Measurements from ENCODE around the gene SEPTIN12. TPM values are rescaled to one million over a fixed set of nuclear protein-coding genes. Genes with fewer than 3 reads are reported as not detected.

Gene SEPTIN12
- polyA plus RNA-seq, 1 donor (not counting 4 experiments of a cell fraction or from before 2014, with no cell fraction given) = not detected

DNA sequence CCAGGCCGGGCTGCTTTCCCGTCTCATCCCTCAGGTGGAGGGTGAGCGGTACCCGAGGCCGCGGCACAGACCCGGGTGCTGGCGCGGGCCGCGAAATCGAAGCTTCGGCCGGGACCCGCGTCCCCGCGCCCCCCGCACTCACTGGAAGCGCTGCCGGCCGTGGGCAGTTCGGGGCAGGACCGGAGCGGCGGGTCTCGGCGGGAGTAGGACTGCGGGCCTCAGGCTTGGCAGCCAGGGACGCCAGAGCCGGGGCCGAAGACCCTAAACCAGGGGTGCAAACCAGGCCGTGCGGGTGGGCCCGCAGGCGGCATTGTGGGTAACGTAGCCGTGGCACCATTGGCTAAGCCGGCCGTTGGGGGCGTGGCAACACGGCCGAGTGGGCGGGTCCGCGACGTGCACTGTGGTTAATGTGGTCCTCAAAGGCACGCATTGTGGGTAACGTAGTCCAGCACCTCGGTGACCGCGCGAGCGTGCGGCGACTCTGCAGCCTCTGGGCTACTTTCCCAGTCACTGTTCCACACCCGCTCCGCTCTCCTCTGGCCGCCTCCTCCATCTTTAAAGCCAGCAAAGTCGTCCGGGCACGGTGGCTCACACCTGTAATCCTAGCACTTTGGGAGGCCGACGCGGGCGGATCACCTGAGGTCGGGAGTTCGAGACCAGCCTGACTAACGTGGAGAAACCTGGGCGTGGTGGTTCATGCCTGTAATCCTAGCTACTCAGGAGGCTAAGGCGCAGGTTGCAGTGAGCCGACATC is 21.1 kb downstream of the SEPTIN12 start, which contains the start of gene ZNF500:
Gene ZNF500 (minus strand): TSS at position 288 of the 754 bp plus-strand sequence. CDS start 1,184 bp downstream, outside the sequence.
- Histone ChIP-seq H3K4me3 (ENCODE audit: control insufficient read depth in 2 of 3, extremely low read depth in 1 of 3, insufficient read depth in 2 of 3, low read depth in 1 of 3, low read length in 3 of 3) (peak within 1 kb of the TSS; percentile 92 to 93 (median 92)), H3K9me3 (ENCODE audit: control insufficient read depth, low read depth, low read length) (no peaks in the 10 kb centered on the region), H4K20me1 (ENCODE audit: control insufficient read depth, extremely low read depth, insufficient read depth, low read length) (no peaks in the 10 kb centered on the region), H3K27me3 (ENCODE audit: control insufficient read depth, extremely low read depth, insufficient read depth, low read length) (no peaks in the 10 kb centered on the region), H3K9me1 (ENCODE audit: control insufficient read depth, extremely low read depth, insufficient read depth, low read length) (no peaks in the 10 kb centered on the region), H3K4me1 (ENCODE audit: control insufficient read depth, extremely low read depth, insufficient read depth, low read length) (peaks cover 13% of the 10 kb centered on the region), H3K4me2 (ENCODE audit: control insufficient read depth, extremely low read depth, insufficient read depth, low read depth, low read length) (peak within 1 kb of the TSS; percentile 97), H3K36me3 (ENCODE audit: control insufficient read depth in 2 of 2, extremely low read depth in 1 of 2, insufficient read depth in 2 of 2, low read length in 2 of 2) (peaks cover 11 to 15% of the 10 kb centered on the region in 2 experiments), H3K9ac (ENCODE audit: control insufficient read depth, extremely low read depth, insufficient read depth, low read length) (peak within 1 kb of the TSS; percentile 90), H2AFZ (ENCODE audit: control insufficient read depth, low read length) (peak within 1 kb of the TSS; percentile 82), H3K79me2 (ENCODE audit: control insufficient read depth, insufficient read depth, low read length) (peaks cover 21% of the 10 kb centered on the region), H3K27ac (ENCODE audit: control insufficient read depth, insufficient read depth, low read length) (peak within 1 kb of the TSS; percentile 96)
- no peak for TF ChIP-seq EZH2 (IDR thresholded peaks at IDR 0.05; ENCODE audit: low read length)
- TF ChIP-seq, protein P1, sequence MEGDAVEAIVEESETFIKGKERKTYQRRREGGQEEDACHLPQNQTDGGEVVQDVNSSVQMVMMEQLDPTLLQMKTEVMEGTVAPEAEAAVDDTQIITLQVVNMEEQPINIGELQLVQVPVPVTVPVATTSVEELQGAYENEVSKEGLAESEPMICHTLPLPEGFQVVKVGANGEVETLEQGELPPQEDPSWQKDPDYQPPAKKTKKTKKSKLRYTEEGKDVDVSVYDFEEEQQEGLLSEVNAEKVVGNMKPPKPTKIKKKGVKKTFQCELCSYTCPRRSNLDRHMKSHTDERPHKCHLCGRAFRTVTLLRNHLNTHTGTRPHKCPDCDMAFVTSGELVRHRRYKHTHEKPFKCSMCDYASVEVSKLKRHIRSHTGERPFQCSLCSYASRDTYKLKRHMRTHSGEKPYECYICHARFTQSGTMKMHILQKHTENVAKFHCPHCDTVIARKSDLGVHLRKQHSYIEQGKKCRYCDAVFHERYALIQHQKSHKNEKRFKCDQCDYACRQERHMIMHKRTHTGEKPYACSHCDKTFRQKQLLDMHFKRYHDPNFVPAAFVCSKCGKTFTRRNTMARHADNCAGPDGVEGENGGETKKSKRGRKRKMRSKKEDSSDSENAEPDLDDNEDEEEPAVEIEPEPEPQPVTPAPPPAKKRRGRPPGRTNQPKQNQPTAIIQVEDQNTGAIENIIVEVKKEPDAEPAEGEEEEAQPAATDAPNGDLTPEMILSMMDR (optimal IDR thresholded peaks at IDR 0.05 in 1 of 3, IDR thresholded peaks at IDR 0.05 in 1 of 3, conservative IDR thresholded peaks at IDR 0.05 in 1 of 3; ENCODE audit: extremely low read depth in 1 of 3, insufficient read depth in 2 of 3, low read length in 3 of 3) = no peak
- DNase-seq (ENCODE audit: low read depth, low spot score) (peak; percentile 68), FAIRE-seq (peak; percentile 76)
- dilution Hi-C loops (cut with MboI; ENCODE audit: extremely low pct_ligation_motif_present, low sequenced_read_pairs) = no loop called here

GRCh38 chr16:4765511-4766474 is 22.4 kb downstream of the SEPTIN12 start:
- Histone ChIP-seq H4K20me1 (ENCODE audit: control insufficient read depth, extremely low read depth, insufficient read depth, low read length) (no peaks in the 10 kb centered on the region), H3K9me1 (ENCODE audit: control insufficient read depth, extremely low read depth, insufficient read depth, low read length) (no peaks in the 10 kb centered on the region), H2AFZ (ENCODE audit: control insufficient read depth, low read length) (no peak overlapping the region), H3K4me1 (ENCODE audit: control insufficient read depth, extremely low read depth, insufficient read depth, low read length) (peaks cover 13% of the 10 kb centered on the region), H3K27ac (ENCODE audit: control insufficient read depth, insufficient read depth, low read length) (peak overlapping the region; percentile 75), H3K27me3 (ENCODE audit: control insufficient read depth, extremely low read depth, insufficient read depth, low read length) (no peaks in the 10 kb centered on the region), H3K79me2 (ENCODE audit: control insufficient read depth, insufficient read depth, low read length) (peaks cover 21% of the 10 kb centered on the region), H3K4me2 (ENCODE audit: control insufficient read depth, extremely low read depth, insufficient read depth, low read depth, low read length) (peak overlapping the region; percentile 92), H3K4me3 (ENCODE audit: control insufficient read depth in 2 of 3, extremely low read depth in 1 of 3, insufficient read depth in 2 of 3, low read depth in 1 of 3, low read length in 3 of 3) (peak overlapping the region; percentile 88 to 93 (median 92)), H3K9ac (ENCODE audit: control insufficient read depth, extremely low read depth, insufficient read depth, low read length) (peak overlapping the region; percentile 88), H3K9me3 (ENCODE audit: control insufficient read depth, low read depth, low read length) (no peaks in the 10 kb centered on the region), H3K36me3 (ENCODE audit: control insufficient read depth in 2 of 2, extremely low read depth in 1 of 2, insufficient read depth in 2 of 2, low read length in 2 of 2) (peaks cover 13 to 22% of the 10 kb centered on the region in 2 experiments)
- TF ChIP-seq, protein P1 (optimal IDR thresholded peaks at IDR 0.05 in 1 of 3, IDR thresholded peaks at IDR 0.05 in 1 of 3, conservative IDR thresholded peaks at IDR 0.05 in 1 of 3; ENCODE audit: extremely low read depth in 1 of 3, insufficient read depth in 2 of 3, low read length in 3 of 3) = no peak
- TF ChIP-seq EZH2 (IDR thresholded peaks at IDR 0.05; ENCODE audit: low read length) = no peak
- dilution Hi-C loops (cut with MboI; ENCODE audit: extremely low pct_ligation_motif_present, low sequenced_read_pairs) = no loop called here
- no peak for DNase-seq (ENCODE audit: low read depth, low spot score)
- no peak for FAIRE-seq

Measured in keratinocyte (primary cell).